Measurements from ENCODE around the gene MAP4. TPM values are rescaled to one million over a fixed set of nuclear protein-coding genes. Genes with fewer than 3 reads are reported as not detected.

Gene MAP4
- total and polyA plus RNA-seq, 2 donors (not counting 3 experiments of a cell fraction or from before 2014, with no cell fraction given), result 121 to 290 TPM

DNA sequence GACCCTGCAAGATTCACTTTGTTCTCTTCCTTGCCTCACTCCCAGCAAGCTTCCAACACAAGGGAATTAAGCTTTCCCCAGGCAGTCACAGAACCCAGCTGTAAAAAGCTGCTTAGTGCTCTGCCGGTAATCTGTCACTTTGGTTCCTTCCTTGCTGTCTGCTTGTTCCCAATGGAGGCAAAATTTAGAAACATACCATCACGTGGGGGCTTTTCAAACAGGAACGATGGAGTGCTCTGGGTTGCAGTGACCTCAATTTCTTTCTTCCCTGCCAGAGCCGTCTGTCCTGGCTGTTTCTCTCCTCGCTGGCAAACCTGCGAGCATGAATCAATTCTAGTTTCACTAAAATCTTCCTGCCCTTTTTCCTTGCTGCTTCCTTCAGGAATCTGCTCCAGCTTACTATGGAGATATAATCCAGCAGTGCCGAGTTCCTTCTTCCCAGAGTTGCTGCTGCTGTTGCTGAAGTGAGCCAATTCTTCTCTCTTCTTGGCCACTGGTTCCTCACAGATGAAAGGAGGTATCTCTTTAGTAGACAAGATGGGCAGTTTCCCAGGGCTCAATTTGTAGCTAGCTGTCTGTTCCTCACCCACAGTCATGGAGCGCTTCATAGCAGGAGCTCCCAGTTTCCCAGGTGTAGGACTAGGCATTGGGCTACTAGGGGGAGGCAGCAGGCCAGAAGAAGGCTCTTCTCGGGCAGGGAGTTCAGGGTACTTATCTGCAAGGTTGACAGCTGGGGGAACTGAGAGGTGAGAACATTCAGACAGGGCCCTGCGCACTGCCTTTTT, 125.2 kb downstream of the MAP4 start:
- no peak for DNase-seq (ENCODE audit: low read depth, low spot score)
- Histone ChIP-seq H3K27ac (ENCODE audit: insufficient read depth, low read depth, low read length) (no peak overlapping the region), H3K4me1 (ENCODE audit: control insufficient read depth, extremely low read depth, insufficient read depth, low read length) (peaks cover 5% of the 10 kb centered on the region), H3K4me3 (replicated peaks in 1 of 3; ENCODE audit: insufficient read depth in 1 of 3, low read depth in 1 of 3, low read length in 3 of 3) (no peak overlapping the region), H3K9me3 (replicated peaks; ENCODE audit: control insufficient read depth, insufficient read depth, low read length) (no peaks in the 10 kb centered on the region), H3K4me2 (ENCODE audit: insufficient read depth, low read length) (no peak overlapping the region), H2AFZ (ENCODE audit: low read depth, low read length) (no peak overlapping the region), H3K9ac (replicated peaks; ENCODE audit: extremely low read depth, insufficient read depth, low read length) (no peak overlapping the region), H3K36me3 (ENCODE audit: control insufficient read depth in 2 of 2, extremely low read depth in 1 of 2, insufficient read depth in 2 of 2, low read length in 2 of 2) (peaks cover 11 to 19% of the 10 kb centered on the region in 2 experiments), H3K27me3 (ENCODE audit: control insufficient read depth in 2 of 2, insufficient read depth in 2 of 2, low read length in 2 of 2) (no peaks in the 10 kb centered on the region), H3K9me1 (replicated peaks; ENCODE audit: control insufficient read depth, extremely low read depth, insufficient read depth, low read length) (no peaks in the 10 kb centered on the region), H4K20me1 (replicated peaks; ENCODE audit: control insufficient read depth, extremely low read depth, insufficient read depth, low read length) (no peaks in the 10 kb centered on the region), H3K79me2 (ENCODE audit: control insufficient read depth, insufficient read depth, low read length) (no peaks in the 10 kb centered on the region)
- no TSS peak for BruUV-seq (replicated peaks)
- CTCF ChIA-PET, result interaction anchor here (0.9 to 1.9 kb wide), 4 partner anchors 8 to 267 kb away, joined by 3 to 10 read pairs (median 4); no protein-coding TSS in a partner anchor
- FAIRE-seq, result no peak
- dilution Hi-C loops (cut with MboI; ENCODE audit: extremely low pct_ligation_motif_present, low sequenced_read_pairs) (no loop called here), intact Hi-C loops (cut with micrococcal nuclease) (no loop called here)
- POLR2A ChIA-PET, result no interaction called here
- no peak for TF ChIP-seq MYC (IDR thresholded peaks at IDR 0.05; ENCODE audit: low read depth, low read length)
- no peak for TF ChIP-seq POLR2A (IDR thresholded peaks at IDR 0.05; ENCODE audit: low read depth, low read length)

DNA sequence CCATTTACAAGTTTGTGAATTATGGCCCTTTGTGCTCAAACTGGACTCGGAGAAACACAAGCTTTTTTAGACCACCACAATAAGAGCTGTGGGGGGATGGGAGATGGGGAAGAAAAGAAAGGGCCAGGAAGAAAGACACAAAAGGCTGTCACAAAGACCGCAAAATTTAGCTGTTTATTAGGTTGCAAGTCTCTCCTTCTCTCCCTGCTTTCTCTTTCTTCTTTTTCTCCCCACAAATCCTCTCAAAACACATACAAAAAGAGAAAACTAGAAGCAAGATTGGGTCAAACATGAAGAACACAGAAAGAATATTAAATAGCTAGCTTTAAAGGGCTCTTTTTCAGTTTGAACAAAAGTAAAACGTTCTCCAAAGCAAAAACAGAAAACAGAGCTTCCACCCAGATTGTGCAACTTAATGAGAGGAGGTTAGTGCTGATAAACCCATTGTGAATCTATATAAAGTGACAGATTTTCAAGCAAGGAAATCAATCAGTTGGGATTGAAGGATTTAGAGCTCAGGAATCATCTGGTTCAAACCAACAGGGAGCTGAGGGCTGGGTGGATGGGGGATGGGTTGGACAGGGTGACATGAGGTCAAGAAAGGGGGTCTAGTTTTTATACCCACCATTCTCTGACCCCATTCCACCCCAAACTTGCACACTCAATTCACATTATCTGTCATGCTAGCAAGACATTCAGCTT, 125.9 kb downstream of the MAP4 start:
- FAIRE-seq (no peak), DNase-seq (ENCODE audit: low read depth, low spot score) (no peak)
- dilution Hi-C loops (cut with MboI; ENCODE audit: extremely low pct_ligation_motif_present, low sequenced_read_pairs), result no loop called here
- ChIA-PET POLR2A (no interaction called here), CTCF (interaction anchor here (0.9 to 1.9 kb wide), 5 partner anchors 9 to 268 kb away, joined by 3 to 10 read pairs (median 4); no protein-coding TSS in a partner anchor)
- no peaks in the 10 kb centered on the region for H3K27me3 ChIP-seq (ENCODE audit: control insufficient read depth in 2 of 2, insufficient read depth in 2 of 2, low read length in 2 of 2)
- no peak overlapping the region for H3K4me3 ChIP-seq (replicated peaks in 1 of 3; ENCODE audit: insufficient read depth in 1 of 3, low read depth in 1 of 3, low read length in 3 of 3)
- H2AFZ ChIP-seq (ENCODE audit: low read depth, low read length), result no peak overlapping the region
- H3K4me2 ChIP-seq (ENCODE audit: insufficient read depth, low read length), result no peak overlapping the region
- no peaks in the 10 kb centered on the region for H3K9me1 ChIP-seq (replicated peaks; ENCODE audit: control insufficient read depth, extremely low read depth, insufficient read depth, low read length)
- intact Hi-C loops (cut with micrococcal nuclease), result no loop called here
- no peaks in the 10 kb centered on the region for H3K9me3 ChIP-seq (replicated peaks; ENCODE audit: control insufficient read depth, insufficient read depth, low read length)
- H3K9ac ChIP-seq (replicated peaks; ENCODE audit: extremely low read depth, insufficient read depth, low read length), result no peak overlapping the region
- BruUV-seq (replicated peaks), result no TSS peak
- peaks cover 5% of the 10 kb centered on the region for H3K4me1 ChIP-seq (ENCODE audit: control insufficient read depth, extremely low read depth, insufficient read depth, low read length)
- peaks cover 11 to 19% of the 10 kb centered on the region in 2 experiments for H3K36me3 ChIP-seq (ENCODE audit: control insufficient read depth in 2 of 2, extremely low read depth in 1 of 2, insufficient read depth in 2 of 2, low read length in 2 of 2)
- no peaks in the 10 kb centered on the region for H4K20me1 ChIP-seq (replicated peaks; ENCODE audit: control insufficient read depth, extremely low read depth, insufficient read depth, low read length)
- H3K27ac ChIP-seq (ENCODE audit: insufficient read depth, low read depth, low read length), result no peak overlapping the region
- H3K79me2 ChIP-seq (ENCODE audit: control insufficient read depth, insufficient read depth, low read length), result no peaks in the 10 kb centered on the region
- no peak for TF ChIP-seq FOS (IDR thresholded peaks at IDR 0.05; ENCODE audit: borderline replicate concordance, insufficient read depth, low read length)
- TF ChIP-seq MYC (IDR thresholded peaks at IDR 0.05; ENCODE audit: low read depth, low read length), result no peak
- no peak for TF ChIP-seq GATA2 (IDR thresholded peaks at IDR 0.05; ENCODE audit: insufficient read depth, insufficient read length, low read depth, low read length)

Measured in endothelial cell of umbilical vein (primary cell).